H1 (cell line): ENCODE data around the gene OBSCN.

Experiments
- CEBPB ChIP-seq: IDR thresholded peaks from 2 replicates; pipeline ENCODE4 v1.6.1; 2012; ENCODE audit warnings: low read depth, low read length
- CHD2 ChIP-seq: IDR thresholded peaks from 2 replicates; pipeline ENCODE4 v1.6.1; 2012; ENCODE audit warnings: low read length, improper control_type of control experiment
- EZH2 ChIP-seq: fragments of 200-600 bp; sonication (generic); IDR thresholded peaks from 2 replicates; pipeline ENCODE4 v1.7.1; 2012; ENCODE audit warnings: low read depth, mild to moderate bottlenecking, moderate library complexity, low read length, inconsistent platforms; ENCODE audit not compliant: severe bottlenecking
- JUN ChIP-seq: IDR thresholded peaks from 2 replicates; pipeline ENCODE4 v1.6.1; 2011; ENCODE audit warnings: low read depth, mild to moderate bottlenecking, improper control_type of control experiment, low read length
- POLR2A ChIP-seq, 2 experiments: IDR thresholded peaks; 1 replicate in 1 of 2; 2 replicates in 1 of 2; pipeline ENCODE4 v1.6.1; 2011; ENCODE audit warnings: low read depth in 2 of 2, low read length in 2 of 2, mild to moderate bottlenecking in 2 of 2; ENCODE audit errors: control extremely low read depth in 1 of 2
- POLR2AphosphoS5 ChIP-seq: IDR thresholded peaks from 2 replicates; pipeline ENCODE4 v1.6.1; 2011; ENCODE audit warnings: low read depth, low read length
- POU5F1 ChIP-seq: IDR thresholded peaks from 2 replicates; pipeline ENCODE4 v1.6.1; 2011; ENCODE audit warnings: low read depth, mild to moderate bottlenecking, low read length, moderate library complexity
- SRF ChIP-seq: IDR thresholded peaks from 2 replicates; pipeline ENCODE4 v1.6.1; 2011; ENCODE audit warnings: mild to moderate bottlenecking, low read depth, low read length, moderate library complexity
- TAF1 ChIP-seq: IDR thresholded peaks from 2 replicates; pipeline ENCODE4 v1.6.1; 2011; ENCODE audit warnings: mild to moderate bottlenecking, low read depth, low read length
- TBP ChIP-seq: IDR thresholded peaks from 2 replicates; pipeline ENCODE4 v1.6.1; 2011; ENCODE audit warnings: low read depth, low read length, improper control_type of control experiment
- YY1 ChIP-seq: IDR thresholded peaks from 2 replicates; pipeline ENCODE4 v1.6.1; 2011; ENCODE audit warnings: low read depth, mild to moderate bottlenecking, low read length
- TF ChIP-seq, protein P1 (sequence below), 3 experiments: IDR thresholded peaks; 1 replicate in 2 of 3; 2 replicates in 1 of 3; pipeline versions ENCODE4 v1.5.1 to v1.6.1; 2011; ENCODE audit warnings: low read length in 3 of 3, mild to moderate bottlenecking in 3 of 3, inconsistent platforms in 2 of 3, low read depth in 1 of 3, moderate library complexity in 1 of 3; ENCODE audit not compliant: insufficient read depth in 1 of 3; ENCODE audit errors: control extremely low read depth in 1 of 3
- TF ChIP-seq, protein P2 (sequence below): IDR thresholded peaks from 2 replicates; pipeline ENCODE4 v1.6.1; 2011; ENCODE audit warnings: low read length, improper control_type of control experiment
- TF ChIP-seq, protein P3 (sequence below): IDR thresholded peaks from 2 replicates; pipeline ENCODE4 v1.6.1; 2011; ENCODE audit warnings: low read depth, mild to moderate bottlenecking, low read length; ENCODE audit not compliant: insufficient read depth

DNA sequence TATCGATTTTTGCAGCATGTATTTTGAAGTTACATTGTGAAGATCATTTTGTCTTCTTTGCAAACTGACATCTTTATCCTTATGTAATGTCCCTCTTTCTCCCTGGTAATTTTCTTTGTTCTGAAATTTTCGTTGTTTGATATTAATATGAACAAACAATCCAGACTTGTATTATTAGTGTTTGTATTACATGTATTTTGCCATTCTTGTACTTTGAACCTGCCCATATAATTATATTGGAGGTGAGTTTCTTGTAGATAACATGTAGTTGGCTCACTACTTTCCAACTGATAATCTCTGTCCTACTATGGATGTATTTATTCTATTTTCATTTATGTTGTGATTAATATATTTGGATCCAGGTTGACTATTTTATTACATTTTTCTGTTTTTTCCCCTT is 27.1 kb downstream of the OBSCN start:
- no peak for TF ChIP-seq EZH2
- TF ChIP-seq, protein P1, sequence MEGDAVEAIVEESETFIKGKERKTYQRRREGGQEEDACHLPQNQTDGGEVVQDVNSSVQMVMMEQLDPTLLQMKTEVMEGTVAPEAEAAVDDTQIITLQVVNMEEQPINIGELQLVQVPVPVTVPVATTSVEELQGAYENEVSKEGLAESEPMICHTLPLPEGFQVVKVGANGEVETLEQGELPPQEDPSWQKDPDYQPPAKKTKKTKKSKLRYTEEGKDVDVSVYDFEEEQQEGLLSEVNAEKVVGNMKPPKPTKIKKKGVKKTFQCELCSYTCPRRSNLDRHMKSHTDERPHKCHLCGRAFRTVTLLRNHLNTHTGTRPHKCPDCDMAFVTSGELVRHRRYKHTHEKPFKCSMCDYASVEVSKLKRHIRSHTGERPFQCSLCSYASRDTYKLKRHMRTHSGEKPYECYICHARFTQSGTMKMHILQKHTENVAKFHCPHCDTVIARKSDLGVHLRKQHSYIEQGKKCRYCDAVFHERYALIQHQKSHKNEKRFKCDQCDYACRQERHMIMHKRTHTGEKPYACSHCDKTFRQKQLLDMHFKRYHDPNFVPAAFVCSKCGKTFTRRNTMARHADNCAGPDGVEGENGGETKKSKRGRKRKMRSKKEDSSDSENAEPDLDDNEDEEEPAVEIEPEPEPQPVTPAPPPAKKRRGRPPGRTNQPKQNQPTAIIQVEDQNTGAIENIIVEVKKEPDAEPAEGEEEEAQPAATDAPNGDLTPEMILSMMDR (IDR thresholded peaks at IDR 0.05; ENCODE audit: control extremely low read depth in 1 of 3, insufficient read depth in 1 of 3, low read depth in 1 of 3, low read length in 3 of 3): no peak
- no peak for TF ChIP-seq TBP
- no peak for TF ChIP-seq YY1
- TF ChIP-seq, protein P2, sequence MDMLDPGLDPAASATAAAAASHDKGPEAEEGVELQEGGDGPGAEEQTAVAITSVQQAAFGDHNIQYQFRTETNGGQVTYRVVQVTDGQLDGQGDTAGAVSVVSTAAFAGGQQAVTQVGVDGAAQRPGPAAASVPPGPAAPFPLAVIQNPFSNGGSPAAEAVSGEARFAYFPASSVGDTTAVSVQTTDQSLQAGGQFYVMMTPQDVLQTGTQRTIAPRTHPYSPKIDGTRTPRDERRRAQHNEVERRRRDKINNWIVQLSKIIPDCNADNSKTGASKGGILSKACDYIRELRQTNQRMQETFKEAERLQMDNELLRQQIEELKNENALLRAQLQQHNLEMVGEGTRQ: no peak
- TF ChIP-seq POLR2A (IDR thresholded peaks at IDR 0.05; ENCODE audit: control extremely low read depth in 1 of 2, low read depth in 2 of 2, low read length in 2 of 2): no peak
- no peak for TF ChIP-seq CEBPB
- TF ChIP-seq, protein P3, sequence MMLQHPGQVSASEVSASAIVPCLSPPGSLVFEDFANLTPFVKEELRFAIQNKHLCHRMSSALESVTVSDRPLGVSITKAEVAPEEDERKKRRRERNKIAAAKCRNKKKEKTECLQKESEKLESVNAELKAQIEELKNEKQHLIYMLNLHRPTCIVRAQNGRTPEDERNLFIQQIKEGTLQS: no peak
- no peak for TF ChIP-seq TAF1
- no peak for TF ChIP-seq POLR2AphosphoS5
- no peak for TF ChIP-seq JUN
- no peak for TF ChIP-seq CHD2
- no peak for TF ChIP-seq SRF
- no peak for TF ChIP-seq POU5F1
